HG03045 (cell line): ENCODE measurements around the gene CAPZB.

Experiments used
- ATAC-seq: cut with Tn5 transposase; IDR thresholded peaks from one replicate; pipeline ENCODE4 v1.9.1; 2021; ENCODE audit warnings: mild to moderate bottlenecking, moderate library complexity; ENCODE audit not compliant: unreplicated experiment

CAPZB gene

GRCh38 chr1:19371226-19372135, 113.9 kb downstream of the CAPZB start:
- no peak for ATAC-seq

GRCh38 chr1:19370453-19371170, 114.7 kb downstream of the CAPZB start:
- ATAC-seq, result no peak

DNA sequence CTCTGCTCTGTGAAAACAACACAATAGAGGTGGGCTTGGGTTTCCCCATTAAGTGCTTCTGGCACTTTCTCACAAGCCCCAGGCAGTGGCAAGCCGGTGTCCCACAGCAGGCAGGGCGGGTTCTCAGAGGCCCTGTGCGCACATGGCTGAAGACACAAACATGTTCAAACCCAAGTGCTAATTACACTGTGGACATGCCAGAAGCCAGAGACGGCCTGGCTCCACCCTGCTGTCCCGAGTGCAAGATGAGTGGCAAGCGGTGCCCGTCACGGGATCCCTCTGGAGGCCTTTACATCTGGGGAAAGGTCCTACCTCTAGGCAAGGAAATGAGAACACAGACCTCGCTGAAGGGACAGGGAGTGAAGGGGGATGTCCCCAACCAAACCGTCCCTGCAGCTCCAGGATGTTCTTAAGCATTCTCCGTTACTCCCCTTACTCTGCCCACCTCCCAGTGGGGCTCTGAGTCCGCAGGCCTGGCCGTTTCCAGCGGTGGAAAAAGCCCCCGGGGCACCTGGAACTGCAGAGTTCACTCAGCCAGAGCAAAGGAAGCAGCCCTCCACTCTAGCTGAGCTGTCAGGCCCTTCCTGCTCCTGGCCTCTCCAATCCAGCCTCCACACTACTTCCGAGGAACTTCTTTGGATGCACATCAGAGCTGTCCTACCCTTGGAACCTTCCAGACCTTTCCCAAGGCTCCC, 115.8 kb downstream of the CAPZB start:
- ATAC-seq, result no peak

DNA sequence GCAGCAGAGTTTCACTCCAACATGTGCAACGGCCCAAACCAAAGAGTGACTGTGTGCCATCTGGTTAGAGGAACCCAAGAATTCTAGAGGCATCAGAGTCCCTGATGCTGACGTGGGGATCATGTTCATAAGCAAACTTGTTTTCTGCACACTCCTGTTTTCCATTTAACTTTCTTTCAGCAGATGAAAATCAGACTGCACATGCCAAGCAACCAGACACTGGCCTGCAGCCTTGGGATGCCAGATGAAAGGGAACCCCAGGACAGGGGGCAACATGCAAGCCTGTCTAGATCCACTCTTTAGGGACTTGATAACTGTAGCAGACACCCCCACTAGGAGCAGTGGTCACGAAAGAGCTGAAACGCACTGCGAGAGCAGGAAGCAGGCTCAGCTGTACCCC, 116.4 kb downstream of the CAPZB start:
- ATAC-seq, result no peak

- ATAC-seq, result no peak
These were observed 117.3 kb downstream of the CAPZB start for GRCh38 chr1:19368050-19368449.

- no peak for ATAC-seq
These were observed 117.7 kb downstream of the CAPZB start for GRCh38 chr1:19367584-19368041.

- ATAC-seq, result no peak
These were observed 118.5 kb downstream of the CAPZB start for GRCh38 chr1:19366599-19367536.

DNA sequence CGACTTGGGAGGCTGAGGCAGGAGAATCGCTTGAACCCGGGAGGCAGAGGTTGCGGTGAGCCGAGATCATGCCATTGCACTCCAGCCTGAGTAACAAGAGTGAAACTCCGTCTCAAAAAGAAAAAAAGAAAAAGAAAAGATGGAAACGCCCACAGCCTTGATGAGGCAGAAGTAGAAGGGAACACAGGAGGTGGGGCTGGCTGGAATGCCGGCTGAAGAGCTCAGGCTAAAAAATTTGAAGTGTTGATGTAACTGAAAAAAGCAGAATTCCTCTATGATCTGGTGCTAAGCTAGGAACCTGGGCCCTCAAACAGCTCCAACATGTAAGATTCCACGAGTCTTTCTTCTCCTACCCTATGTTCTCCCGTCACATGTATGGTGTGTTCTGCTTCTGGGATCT, 119.6 kb downstream of the CAPZB start:
- no peak for ATAC-seq

GRCh38 chr1:19363536-19364152, 121.7 kb downstream of the CAPZB start:
- no peak for ATAC-seq

GRCh38 chr1:19361611-19362147, 123.7 kb downstream of the CAPZB start:
- ATAC-seq, result no peak

GRCh38 chr1:19360843-19361610, 124.3 kb downstream of the CAPZB start:
- ATAC-seq, result no peak

DNA sequence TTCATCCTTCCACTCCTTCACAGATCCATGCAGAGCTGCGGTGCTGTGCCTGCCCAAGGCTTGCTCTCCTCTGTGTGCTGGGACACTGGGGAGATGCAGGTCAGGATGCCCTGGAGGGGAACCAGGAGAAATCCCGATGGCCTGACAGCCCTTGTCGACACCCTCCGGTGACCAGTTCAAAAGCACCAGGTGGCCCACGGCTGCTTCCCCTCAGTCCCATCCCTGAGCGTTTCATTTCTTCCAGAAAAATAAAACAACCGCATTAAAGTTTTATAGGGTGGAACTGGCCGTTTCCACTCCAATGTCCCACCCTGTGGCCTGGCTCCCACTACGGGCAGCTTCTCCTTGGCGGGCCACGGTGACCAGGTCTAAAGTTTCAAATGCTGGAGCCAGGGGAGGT, 124.9 kb downstream of the CAPZB start:
- ATAC-seq, result no peak

- no peak for ATAC-seq
These were observed 125.3 kb downstream of the CAPZB start for GRCh38 chr1:19360016-19360415.

GRCh38 chr1:19359357-19359756, 126.0 kb downstream of the CAPZB start:
- ATAC-seq, result no peak

DNA sequence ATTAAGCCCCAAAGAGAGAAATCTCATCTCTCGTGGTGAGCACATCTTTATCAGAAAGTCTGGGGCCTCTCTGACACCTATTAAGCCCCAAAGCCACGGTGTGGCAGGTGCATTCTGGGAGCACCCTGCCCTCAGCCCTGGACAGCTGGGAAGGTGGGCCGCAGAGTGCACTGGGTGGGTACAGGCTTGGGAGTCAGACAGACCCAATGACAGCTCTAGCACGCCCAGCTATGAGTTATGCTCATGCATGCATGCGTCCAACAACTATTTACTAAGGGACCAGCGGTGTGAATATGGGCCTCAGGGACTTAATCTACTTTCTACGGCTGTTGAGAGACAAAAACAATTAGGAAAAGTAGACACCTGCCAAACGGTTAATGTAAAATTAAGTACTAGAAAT, 126.6 kb downstream of the CAPZB start:
- ATAC-seq, result no peak

DNA sequence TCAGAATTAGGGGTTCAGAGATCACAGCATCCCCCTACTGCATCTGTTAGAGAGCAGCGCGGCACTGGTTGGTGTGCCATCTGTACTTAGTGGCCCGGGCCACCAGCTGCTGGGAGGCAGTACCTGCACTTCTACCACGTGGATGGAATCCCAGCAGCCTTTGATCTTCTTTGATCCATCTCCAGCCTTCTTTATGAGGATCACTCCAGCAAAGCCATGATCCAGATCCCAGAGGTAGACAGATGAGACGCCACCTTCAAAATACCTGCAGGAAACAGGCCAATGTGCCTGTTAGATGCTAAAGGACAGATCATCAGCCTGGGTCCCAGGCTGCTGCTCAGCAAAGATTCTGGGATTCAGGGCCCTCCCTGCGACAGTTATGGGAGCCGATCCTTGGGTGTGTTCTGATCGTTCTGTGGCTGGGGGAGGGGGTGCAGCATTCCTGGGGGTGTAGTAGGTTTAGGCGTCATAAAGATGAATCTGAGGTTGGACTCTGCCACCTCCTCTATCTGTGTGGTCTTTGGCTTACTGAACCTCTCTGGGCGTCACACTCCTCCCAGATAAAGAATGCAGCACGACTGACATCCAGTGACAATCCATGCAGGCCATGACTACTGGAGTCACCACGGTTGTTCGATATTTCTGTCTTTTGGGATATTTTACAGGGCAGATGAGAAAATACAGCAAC, 127.9 kb downstream of the CAPZB start:
- no peak for ATAC-seq

GRCh38 chr1:19356266-19356665, 129.1 kb downstream of the CAPZB start:
- ATAC-seq, result no peak

DNA sequence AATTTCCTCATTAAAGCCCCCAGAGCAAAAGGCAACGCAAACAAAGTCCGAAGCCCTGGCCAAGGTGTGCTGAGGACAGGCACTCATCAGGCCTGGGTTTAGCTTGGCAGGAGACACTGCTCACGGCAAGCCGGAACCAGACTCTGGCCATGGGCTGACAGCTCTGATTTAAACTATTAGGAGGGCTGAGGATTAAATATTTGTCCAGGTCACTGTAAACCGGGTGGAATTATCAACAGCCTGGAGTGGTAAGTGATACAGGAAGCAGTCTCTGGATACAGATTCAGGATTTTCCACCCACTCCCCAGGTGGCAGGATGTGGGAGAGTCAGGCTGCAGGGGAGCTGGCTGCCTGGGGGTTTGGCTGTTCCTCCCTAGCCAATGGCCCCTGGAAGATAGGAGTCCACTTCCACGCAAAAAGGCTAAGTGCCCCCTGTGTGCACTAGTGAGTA, 130.8 kb downstream of the CAPZB start:
- no peak for ATAC-seq
